Amniotic epithelial cell (primary cell): ENCODE results near the gene RPS25.
A peak's percentile ranks its signal among the peaks of the same experiment; 100 is the strongest.
"Not testable (repeated sequence)": the region's sequence is repeated elsewhere in the genome, so short reads cannot be mapped to it uniquely, and the experiment has no call there.

Source experiments
- DNase-seq: peaks from one replicate; pipeline ENCODE4 v3.0.0-alpha.2; 2010; ENCODE audit warnings: low read depth

The RPS25 gene

DNA sequence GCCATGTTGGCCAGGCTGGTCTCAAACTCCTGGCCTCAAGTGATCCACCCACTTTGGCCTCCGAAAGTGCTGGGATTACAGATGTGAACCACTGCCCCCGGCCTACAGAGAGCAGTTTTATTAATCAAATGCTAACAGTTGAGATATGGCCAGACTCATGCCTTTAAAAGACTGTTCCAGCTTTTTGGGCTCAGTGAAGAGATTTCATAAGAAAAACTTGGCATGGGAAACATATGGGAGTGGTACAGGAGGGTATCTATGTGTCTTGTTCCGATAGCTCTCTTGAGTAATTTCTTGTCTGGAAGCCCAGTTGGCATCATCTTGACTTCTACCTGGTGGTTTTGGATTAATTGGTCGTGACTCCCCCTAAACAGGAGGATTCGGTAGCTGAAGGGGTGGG is 20.7 kb upstream of the RPS25 start:
- no peak for DNase-seq

GRCh38 chr11:119034813-119035212 is 16.7 kb upstream of the RPS25 start:
- DNase-seq = no peak

DNA sequence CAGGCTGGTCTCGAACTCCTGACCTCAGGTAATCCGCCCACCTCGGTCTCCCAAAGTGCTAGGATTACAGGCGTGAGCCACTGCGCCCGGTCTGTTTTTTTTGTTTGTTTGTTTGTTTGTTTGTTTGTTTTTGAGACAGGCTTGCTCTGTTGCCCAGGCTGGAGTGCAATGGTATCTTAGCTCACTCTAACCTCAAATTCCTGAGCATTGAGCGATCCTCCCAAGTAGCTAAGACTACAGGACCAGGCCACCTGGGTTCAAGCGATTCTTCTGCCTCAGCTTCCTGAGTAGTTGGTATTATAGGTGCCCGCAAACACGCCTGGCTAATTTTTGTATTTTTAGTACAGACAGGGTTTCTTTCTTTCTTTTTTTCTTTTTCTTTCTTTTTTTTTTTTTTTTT is 15.3 kb upstream of the RPS25 start:
- not testable (repeated sequence) for DNase-seq

DNA sequence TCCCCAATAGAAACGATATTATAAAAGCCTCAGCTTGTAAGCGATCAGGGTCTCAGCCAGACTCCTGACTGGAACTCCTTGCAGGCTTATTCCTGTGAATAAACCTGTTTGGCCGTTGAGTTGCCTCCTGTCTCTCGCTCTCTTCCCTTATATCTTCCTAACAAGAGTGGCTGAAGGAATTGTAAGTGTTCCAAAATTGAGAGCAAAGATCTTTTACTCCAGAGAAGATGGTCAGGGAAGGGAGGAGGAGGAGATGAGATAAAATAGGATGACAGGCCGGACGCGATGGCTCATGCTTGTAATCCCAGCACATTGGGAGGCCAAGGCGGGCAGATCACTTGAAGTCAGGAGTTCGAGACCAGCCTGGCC is 13.8 kb upstream of the RPS25 start:
- DNase-seq = no peak

GRCh38 chr11:119030329-119031047 is 12.3 kb upstream of the RPS25 start, which contains the start of gene SLC37A4:
SLC37A4 (minus strand) TSS chr11:119030877.
- peak; percentile 96 for DNase-seq

- DNase-seq = no peak
Observed at GRCh38 chr11:119030029-119030328, 11.8 kb upstream of the RPS25 start.

- no peak for DNase-seq
Observed at GRCh38 chr11:119029340-119030028, 11.3 kb upstream of the RPS25 start.

GRCh38 chr11:119029069-119029339 is 10.9 kb upstream of the RPS25 start:
- DNase-seq = no peak

DNA sequence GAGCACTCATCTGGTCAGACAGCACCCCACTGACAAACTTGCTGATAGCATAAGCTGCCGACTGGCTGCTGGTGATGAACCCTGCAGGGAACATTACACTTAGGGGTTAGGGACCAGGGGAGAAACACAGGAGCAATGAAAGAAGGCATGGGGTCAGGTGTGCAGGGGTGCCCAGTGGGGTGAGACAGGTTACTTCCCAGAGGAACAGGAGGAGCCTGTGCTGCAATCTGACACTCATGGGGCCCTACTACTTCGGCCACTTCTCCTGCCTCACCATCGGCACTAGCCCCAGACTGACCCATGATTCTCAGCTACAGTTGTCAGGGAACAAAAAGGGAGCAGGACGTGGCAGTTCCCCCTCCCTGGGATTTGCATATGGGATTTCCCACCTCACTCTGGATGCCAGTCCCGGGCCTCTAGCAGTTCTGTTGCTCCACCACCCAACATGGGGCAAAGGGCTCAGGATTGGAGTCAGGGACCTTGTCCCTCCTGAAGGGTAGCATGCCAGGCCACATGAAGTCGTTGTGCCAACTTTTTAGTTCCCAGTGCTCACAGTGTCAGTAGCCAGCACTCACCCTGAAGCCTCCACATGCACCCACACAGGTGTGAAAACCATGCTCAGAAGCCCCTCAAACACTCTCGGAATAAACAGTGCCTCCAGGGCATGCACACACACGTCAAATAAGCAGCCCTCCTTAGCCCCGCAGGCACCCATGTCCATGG is 10.4 kb upstream of the RPS25 start:
- no peak for DNase-seq

DNA sequence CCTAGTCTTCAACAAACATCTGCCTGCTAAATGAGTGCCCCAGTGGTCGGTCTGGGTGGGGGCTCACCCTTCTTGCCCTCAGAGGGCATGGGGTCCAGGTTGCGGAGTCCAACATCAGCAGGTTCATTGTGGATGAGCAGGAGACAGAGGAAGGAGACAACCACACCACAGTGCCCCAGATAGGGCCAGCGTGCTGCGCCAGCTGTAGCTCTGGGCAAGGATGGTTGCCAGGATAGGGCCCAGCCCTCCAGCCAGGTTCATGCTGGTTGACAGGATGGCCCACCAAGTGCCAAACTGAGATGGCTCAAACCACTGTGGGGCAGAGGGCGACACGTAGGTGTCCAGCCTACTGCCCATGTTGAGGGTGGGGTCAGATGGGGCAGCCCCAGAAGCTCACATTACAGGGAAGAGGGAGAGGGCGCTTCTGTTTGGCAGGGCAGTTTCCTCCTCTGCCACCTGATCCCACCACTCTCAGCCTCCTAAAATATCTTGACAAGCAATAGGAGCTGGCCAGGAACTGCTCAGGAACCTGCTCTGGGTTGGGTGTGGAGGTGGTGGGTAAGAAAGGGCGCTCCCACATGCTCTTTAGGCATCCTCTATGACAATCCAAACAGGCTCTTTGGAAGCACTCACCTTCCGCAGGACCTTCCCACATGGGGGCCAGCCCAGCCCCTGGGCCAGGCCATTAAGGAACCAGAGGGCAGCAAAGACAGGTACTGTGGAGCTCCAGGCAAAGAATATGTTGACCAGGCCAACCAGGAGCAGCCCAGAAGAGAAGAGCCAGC is 9.6 kb upstream of the RPS25 start:
- DNase-seq = no peak

GRCh38 chr11:119026970-119027369 is 8.8 kb upstream of the RPS25 start:
- no peak for DNase-seq

- no peak for DNase-seq
Observed at GRCh38 chr11:119025978-119026766, 8.0 kb upstream of the RPS25 start.

- no peak for DNase-seq
Observed at GRCh38 chr11:119025541-119025940, 7.4 kb upstream of the RPS25 start.

DNA sequence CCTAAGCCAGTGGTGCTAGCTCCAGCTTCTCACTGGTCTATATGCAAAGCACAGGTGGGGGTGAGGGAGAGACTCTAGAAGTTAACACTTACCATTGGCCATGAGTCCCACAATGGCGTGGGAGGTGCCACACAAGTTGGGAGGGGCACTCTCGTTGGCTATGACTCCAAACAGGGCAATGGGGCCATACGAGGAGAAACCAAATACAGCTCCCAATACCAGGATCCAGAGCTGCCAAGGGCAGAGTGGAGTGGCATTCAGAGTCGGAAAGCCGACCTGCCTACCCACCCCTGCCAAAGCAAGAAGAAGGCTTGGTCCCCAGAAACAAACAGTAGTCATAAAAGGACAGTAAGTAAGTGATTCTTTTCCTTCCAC is 6.9 kb upstream of the RPS25 start:
- no peak for DNase-seq

DNA sequence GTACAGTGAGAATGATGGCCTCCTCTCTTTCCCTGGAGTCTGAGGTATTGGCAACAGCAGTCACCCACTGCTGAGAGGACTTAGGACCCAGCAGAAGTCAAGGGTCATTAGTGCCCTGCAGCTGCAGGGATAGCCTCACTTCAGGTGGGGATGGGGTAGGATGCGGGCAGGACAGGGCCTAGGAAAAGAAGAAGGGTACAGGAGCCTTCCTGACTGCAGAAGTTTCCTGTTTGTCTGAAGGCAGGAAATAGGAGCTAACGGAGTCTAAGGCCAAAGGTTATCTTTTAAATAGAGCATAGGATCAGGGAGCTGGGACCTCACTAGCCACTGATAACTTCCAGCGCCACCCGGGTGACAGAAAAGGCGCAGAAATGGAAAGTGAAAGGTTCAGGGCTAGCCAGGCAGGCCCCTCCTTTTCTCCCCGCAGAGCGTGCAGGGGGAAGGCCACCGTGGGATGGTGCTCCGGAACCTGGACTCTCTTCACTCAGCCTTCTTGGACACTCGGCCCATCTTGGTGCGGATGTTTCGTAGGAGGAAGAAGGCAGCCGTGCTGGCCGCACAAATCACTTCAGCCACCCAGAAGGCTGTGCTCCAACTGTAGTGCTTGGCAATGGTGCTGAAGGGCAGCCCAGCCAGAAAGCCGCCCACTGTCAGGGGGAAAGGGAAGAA is 6.4 kb upstream of the RPS25 start:
- DNase-seq = no peak

DNA sequence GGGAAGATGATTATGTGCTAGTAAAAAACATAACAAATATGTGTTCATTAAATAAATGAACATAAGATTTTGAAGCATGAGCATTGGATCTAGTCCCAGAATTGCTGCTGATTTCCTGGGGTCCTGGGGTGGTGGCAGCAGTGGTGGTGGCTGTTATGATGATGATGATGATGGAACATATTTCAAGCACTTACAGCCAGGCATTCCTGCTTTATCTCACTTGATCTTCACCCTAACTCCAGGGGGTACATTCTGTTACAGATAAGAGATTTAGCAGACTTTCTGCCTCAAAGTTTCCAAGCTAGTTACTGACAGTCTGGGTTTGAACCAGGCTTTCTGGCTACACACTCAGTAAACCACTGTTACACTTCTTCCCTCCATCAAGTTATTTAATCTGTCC is 5.6 kb upstream of the RPS25 start:
- peak; percentile 62 for DNase-seq

DNA sequence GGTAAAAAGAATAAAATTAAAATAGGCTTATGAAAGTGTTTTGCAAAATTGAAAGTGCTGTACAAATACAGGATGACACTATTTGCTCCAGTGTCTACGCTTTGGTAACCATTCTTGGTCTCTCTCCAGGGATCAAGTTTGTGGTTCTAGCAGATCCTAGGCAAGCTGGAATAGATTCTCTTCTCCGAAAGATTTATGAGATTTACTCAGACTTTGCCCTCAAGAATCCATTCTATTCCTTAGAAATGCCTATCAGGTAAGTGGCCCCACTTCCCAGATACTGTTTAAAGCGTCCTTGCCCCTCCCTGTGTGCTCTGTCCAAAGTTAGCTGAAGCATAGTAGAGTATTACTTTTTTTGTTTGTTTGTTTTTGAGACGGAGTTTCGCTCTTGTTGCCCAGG is 3.5 kb upstream of the RPS25 start:
- no peak for DNase-seq

DNA sequence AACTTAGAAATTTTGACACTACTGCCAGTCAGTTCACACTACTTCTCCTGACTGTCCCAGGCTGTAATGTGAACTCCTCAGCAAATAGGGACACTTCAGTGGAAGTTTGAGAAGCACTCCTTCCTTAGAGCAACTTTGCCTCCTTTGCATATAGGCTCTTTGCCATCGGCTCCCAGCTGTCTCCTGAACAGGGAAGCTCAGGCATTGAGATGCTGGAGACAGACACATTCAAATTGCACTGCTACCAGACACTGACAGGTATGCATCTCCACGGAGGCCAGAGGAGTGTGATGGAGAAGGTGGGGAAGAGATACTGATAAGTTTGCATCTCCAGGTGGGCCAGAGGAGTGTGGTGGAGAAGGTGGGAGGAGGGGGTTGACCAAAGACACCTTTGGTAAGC is 1.9 kb upstream of the RPS25 start:
- no peak for DNase-seq

DNA sequence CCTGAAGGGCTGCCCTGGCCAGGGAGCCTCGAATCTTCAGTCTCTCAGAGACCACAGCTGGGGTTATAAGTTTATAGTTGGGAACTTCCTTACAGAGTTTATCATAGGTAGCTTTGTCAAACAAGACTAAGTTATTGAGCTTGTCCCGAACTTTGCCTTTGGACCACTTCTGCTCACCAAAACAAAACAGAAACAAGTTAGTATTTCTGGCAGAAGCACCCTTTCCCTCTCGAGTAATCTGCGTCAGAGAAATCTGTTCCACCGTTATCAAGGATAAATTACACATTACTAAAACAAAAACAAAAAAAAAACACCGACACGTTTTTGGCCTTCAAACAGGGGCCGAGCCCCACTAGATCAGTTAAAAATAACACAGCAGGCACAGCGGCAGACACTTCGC is 766 bp downstream of the RPS25 start:
- DNase-seq = not testable (repeated sequence)

GRCh38 chr11:119016216-119017009 is 1.7 kb downstream of the RPS25 start:
- DNase-seq = no peak
